Chondrocyte (in vitro differentiated cells): ENCODE measurements around the gene CILP2. TPM values are rescaled to one million over a fixed set of nuclear protein-coding genes. Genes with fewer than 3 reads are reported as not detected.

Experiments
- DNase-seq: peaks from one replicate; pipeline ENCODE4 v3.0.0; 2021; ENCODE audit warnings: mixed read lengths, low spot score
- H3K27ac Mint-ChIP-seq: one replicate; pipeline ENCODE4 v1.8.0; 2021; ENCODE audit warnings: mild to moderate bottlenecking, moderate library complexity, mixed read lengths; ENCODE audit not compliant: unreplicated experiment
- H3K27me3 Mint-ChIP-seq: 2 replicates; pipeline ENCODE4 v1.8.0; 2021; ENCODE audit warnings: low read depth, mixed read lengths
- H3K36me3 Mint-ChIP-seq: 2 replicates; pipeline ENCODE4 v1.8.0; 2021; ENCODE audit warnings: low read depth, mixed read lengths
- H3K4me1 Mint-ChIP-seq: 2 replicates; pipeline ENCODE4 v1.8.0; 2021; ENCODE audit warnings: low read depth, mild to moderate bottlenecking, mixed read lengths
- H3K4me3 Mint-ChIP-seq: one replicate; pipeline ENCODE4 v1.8.0; 2021; ENCODE audit warnings: mild to moderate bottlenecking, moderate library complexity, mixed read lengths; ENCODE audit not compliant: unreplicated experiment
- H3K9me3 Mint-ChIP-seq: 2 replicates; pipeline ENCODE4 v1.8.0; 2021; ENCODE audit warnings: low read depth, mixed read lengths
- CTCF ChIP-seq: fragments of 200-600 bp; sonication (generic); IDR thresholded peaks from 2 replicates; pipeline ENCODE4 v1.5.0; 2021; ENCODE audit warnings: antibody characterized with exemption, mild to moderate bottlenecking, moderate library complexity
- total RNA-seq: library from RNA; stranded (reverse); gene quantifications from 3 replicates; pipeline ENCODE4 v1.2.1, GENCODE V29; 2021

Gene CILP2
- total RNA-seq, 1 donor from 2014 or later: 12.7 TPM

GRCh38 chr19:19532806-19533701 is 5.0 kb upstream of the CILP2 start:
- H3K4me3 Mint-ChIP-seq: no peak overlapping the region
- no peaks in the 10 kb centered on the region for H3K36me3 Mint-ChIP-seq
- H3K27ac Mint-ChIP-seq: no peak overlapping the region
- TF ChIP-seq CTCF: no peak
- peaks cover 39% of the 10 kb centered on the region for H3K4me1 Mint-ChIP-seq
- no peaks in the 10 kb centered on the region for H3K9me3 Mint-ChIP-seq
- no peak for DNase-seq
- H3K27me3 Mint-ChIP-seq: no peaks in the 10 kb centered on the region

- Mint-ChIP-seq H3K36me3 (no peaks in the 10 kb centered on the region), H3K4me1 (peaks cover 44% of the 10 kb centered on the region), H3K27me3 (peaks cover 2% of the 10 kb centered on the region), H3K9me3 (no peaks in the 10 kb centered on the region), H3K4me3 (no peak overlapping the region), H3K27ac (peak overlapping the region; percentile 39)
- no peak for DNase-seq
- no peak for TF ChIP-seq CTCF
These were observed 4.2 kb upstream of the CILP2 start for GRCh38 chr19:19533841-19534240.

- Mint-ChIP-seq H3K9me3 (no peaks in the 10 kb centered on the region), H3K27ac (no peak overlapping the region), H3K27me3 (peaks cover 3% of the 10 kb centered on the region), H3K4me3 (no peak overlapping the region), H3K4me1 (peaks cover 39% of the 10 kb centered on the region), H3K36me3 (no peaks in the 10 kb centered on the region)
- TF ChIP-seq CTCF: no peak
- DNase-seq: no peak
These were observed 3.4 kb upstream of the CILP2 start for GRCh38 chr19:19534556-19535265.

GRCh38 chr19:19535311-19536191 is 2.5 kb upstream of the CILP2 start:
- Mint-ChIP-seq H3K9me3 (no peaks in the 10 kb centered on the region), H3K27ac (peak overlapping the region; percentile 41), H3K27me3 (peaks cover 3% of the 10 kb centered on the region), H3K36me3 (no peaks in the 10 kb centered on the region), H3K4me3 (no peak overlapping the region), H3K4me1 (peaks cover 30% of the 10 kb centered on the region)
- DNase-seq: no peak
- no peak for TF ChIP-seq CTCF
